HepG2 (cell line): ENCODE measurements around the gene PLSCR1. TPM values are rescaled to one million over a fixed set of nuclear protein-coding genes. Genes with fewer than 3 reads are reported as not detected.

Experiments
- ATAC-seq: fragments of 200-7000 bp; cut with Tn5 transposase; 3 replicates; pipeline ENCODE4 v1.9.1; 2020; ENCODE audit warnings: mild to moderate bottlenecking, moderate library complexity
- BruUV-seq: library from RNA; stranded (reverse); fragments of 400-500 nt; replicated peaks from 2 replicates; lab custom pipeline; 2021; lab: Mats Ljungman, UMichigan
- CTCF ChIA-PET: fragments of 300-600 bp; formaldehyde crosslinking; extraction: SDS; loops from one replicate; lab custom pipeline; 2021; ENCODE audit warnings: low total read pairs, inconsistent platforms, low intra/inter-chr PET ratio; lab: Yijun Ruan, JAX
- POLR2A ChIA-PET: fragments of 350-600 bp; sonication (Branson Sonifier 250); formaldehyde crosslinking; loops from one replicate; lab custom pipeline; 2020; ENCODE audit warnings: antibody characterized with exemption, inconsistent platforms; lab: Yijun Ruan, JAX
- DNase-seq: peaks from one replicate; pipeline ENCODE4 v3.0.0-alpha.2; 2015; ENCODE audit warnings: low spot score
- FAIRE-seq: peaks from 3 replicates; lab custom pipeline; 2011; peaks lifted over from hg19 to GRCh38; lab: Jason Lieb, UNC
- H2AFZ ChIP-seq: one replicate; pipeline ENCODE4 v1.6.1; 2011; ENCODE audit warnings: low read length, inconsistent platforms
- H3K27ac ChIP-seq: fragments of 300-600 bp; 3 replicates; pipeline ENCODE4 v1.8.0; 2011; ENCODE audit warnings: mixed run types, mild to moderate bottlenecking, mixed read lengths, low read length, inconsistent platforms; ENCODE audit not compliant: insufficient read depth; ENCODE audit errors: extremely low read length
- H3K27me3 ChIP-seq, 2 experiments: fragments of 200-600 bp in 1 of 2; 2 replicates in 1 of 2; 3 replicates in 1 of 2; pipeline versions ENCODE4 v1.6.0 to v1.8.0; 2011; ENCODE audit warnings: low read length in 2 of 2, mild to moderate bottlenecking in 2 of 2, moderate library complexity in 2 of 2, inconsistent platforms in 1 of 2; ENCODE audit not compliant: insufficient read depth in 2 of 2, control insufficient read depth in 1 of 2
- H3K36me3 ChIP-seq, 2 experiments: fragments of 200-600 bp in 1 of 2; replicated peaks in 1 of 2; 2 replicates in 1 of 2; 3 replicates in 1 of 2; pipeline versions ENCODE4 v1.5.1 to v1.8.0; 2011; ENCODE audit warnings: low read length in 2 of 2, inconsistent platforms in 1 of 2; ENCODE audit not compliant: insufficient read depth in 2 of 2, control insufficient read depth in 1 of 2
- H3K4me1 ChIP-seq: 2 replicates; pipeline ENCODE4 v1.5.1; 2012; ENCODE audit warnings: low read length, inconsistent platforms; ENCODE audit not compliant: insufficient read depth
- H3K4me2 ChIP-seq: 2 replicates; pipeline ENCODE4 v1.6.0; 2011; ENCODE audit warnings: low read depth, low read length, inconsistent platforms
- H3K4me3 ChIP-seq, 3 experiments: fragments of 200-600 bp in 1 of 3; sonication (generic), shearing (Covaris generic) in 1 of 3; replicated peaks in 1 of 3; 2 replicates each; pipeline ENCODE4 v1.5.1; 2011 to 2016; ENCODE audit warnings: low read length in 3 of 3, inconsistent platforms in 2 of 3, low read depth in 2 of 3, mild to moderate bottlenecking in 2 of 3, control low read depth in 1 of 3, mixed read lengths in 1 of 3; ENCODE audit not compliant: insufficient read depth in 1 of 3
- H3K79me2 ChIP-seq: one replicate; pipeline ENCODE4 v1.6.1; 2011; ENCODE audit warnings: low read length, inconsistent platforms; ENCODE audit not compliant: insufficient read depth
- H3K9ac ChIP-seq: 2 replicates; pipeline ENCODE4 v1.6.0; 2011; ENCODE audit warnings: mild to moderate bottlenecking, low read depth, low read length, inconsistent platforms; ENCODE audit not compliant: insufficient read depth
- H3K9me3 ChIP-seq: 2 replicates; pipeline ENCODE4 v1.5.1; 2012; ENCODE audit warnings: mild to moderate bottlenecking, low read length
- H4K20me1 ChIP-seq: 2 replicates; pipeline ENCODE4 v1.6.0; 2011; ENCODE audit warnings: inconsistent platforms, mild to moderate bottlenecking, low read length, moderate library complexity; ENCODE audit not compliant: insufficient read depth
- RAD51 ChIP-seq: fragments of 450-650 bp; IDR thresholded peaks from 2 replicates; pipeline ENCODE4 v1.6.1; 2016; ENCODE audit warnings: borderline replicate concordance
- ZBTB38 ChIP-seq: sonication (generic); formaldehyde crosslinking; IDR thresholded peaks from 2 replicates; pipeline ENCODE4 v1.5.1; 2020; ENCODE audit warnings: mild to moderate bottlenecking, missing genetic modification reagents
- ZNF335 ChIP-seq: sonication (generic); formaldehyde crosslinking; IDR thresholded peaks from 2 replicates; pipeline ENCODE4 v1.4.0; 2020; ENCODE audit warnings: missing genetic modification reagents
- ZNF615 ChIP-seq: sonication (generic); formaldehyde crosslinking; IDR thresholded peaks from 2 replicates; pipeline ENCODE4 v1.5.0; 2020; ENCODE audit warnings: mild to moderate bottlenecking, missing genetic modification reagents, borderline replicate concordance
- WGBS: methylation state at CpG from one replicate; pipeline ENCODE4 v1.1.6; 2017; ENCODE audit warnings: low lambda C conversion rate; 5-methylcytosine and 5-hydroxymethylcytosine counted together
- in situ Hi-C: cut with HindIII; loops from 2 replicates; pipeline ENCODE4 v1.10.0; 2017; ENCODE audit warnings: low pct_unique_long_range_greater_than_20kb; ENCODE audit not compliant: extremely low pct_ligation_motif_present
- intact Hi-C: fragments of 100-400 bp; cut with micrococcal nuclease; formaldehyde crosslinking; loops from one replicate; pipeline ENCODE4 v1.10.0; 2022; ENCODE audit not compliant: unreplicated experiment
- polyA plus RNA-seq, 8 experiments: library from polyadenylated mRNA; depleted of rRNA in 3 of 8; stranded (reverse) in 7 of 8; unstranded in 1 of 8; fragments of >200 nt; fragmentation: Illumina TruSeq in 4 of 8; extraction: Trizol in 4 of 8; gene quantifications; 2 replicates each; pipeline versions ENCODE4 v1.2.1 to v1.2.3, GENCODE V29; 2011 to 2016; ENCODE audit warnings: low read depth in 4 of 8, missing spikeins in 1 of 8, mixed read lengths in 1 of 8; ENCODE audit not compliant: insufficient read depth in 1 of 8
- total RNA-seq, 5 experiments: library from RNA; depleted of rRNA; stranded (reverse); fragments of >200 nt; fragmentation: Illumina TruSeq; extraction: Trizol; gene quantifications; 2 replicates each; pipeline ENCODE4 v1.2.3, GENCODE V29; 2016; ENCODE audit warnings: low read depth in 1 of 5

Gene PLSCR1
- total and polyA plus RNA-seq, 2 of the 13 experiments (the other 11 are each of a cell fraction or from before 2014, with no cell fraction given) = 33.8 to 34.1 TPM

DNA sequence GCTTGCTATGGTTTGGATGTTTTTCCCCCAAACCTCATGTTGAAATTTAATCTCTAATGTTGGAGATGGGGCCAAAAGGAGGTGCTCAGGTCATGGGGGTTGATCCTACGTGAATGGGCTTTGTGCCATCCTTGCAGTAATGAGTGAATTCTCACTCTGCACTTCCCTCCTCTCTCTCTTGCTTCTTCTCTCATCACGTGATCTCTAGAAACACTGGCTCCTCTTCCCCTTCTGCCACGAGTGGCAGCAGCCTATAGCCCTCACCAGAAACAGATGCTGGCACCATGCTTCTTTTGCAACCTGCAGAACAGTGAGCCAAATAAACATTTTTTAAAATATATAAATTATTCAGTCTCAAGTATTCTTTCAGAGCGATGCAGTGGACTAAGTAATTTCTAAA, 13.3 kb upstream of the PLSCR1 start:
- no peak for FAIRE-seq
- no peak overlapping the region for H2AFZ ChIP-seq
- no peaks in the 10 kb centered on the region for H3K9me3 ChIP-seq
- H4K20me1 ChIP-seq = no peaks in the 10 kb centered on the region
- BruUV-seq = no TSS peak
- peaks cover 0 to 4% of the 10 kb centered on the region in 2 experiments; a peak in 1 of 5 replicates for H3K27me3 ChIP-seq
- no peak overlapping the region for H3K9ac ChIP-seq
- 1% methylated on average over 4 of the region's 4 CpGs for WGBS
- in situ Hi-C loops = no loop called here
- intact Hi-C loops = no loop called here
- no peak for ATAC-seq
- no peaks in the 10 kb centered on the region for H3K36me3 ChIP-seq
- no peak overlapping the region for H3K4me3 ChIP-seq
- no peaks in the 10 kb centered on the region for H3K4me1 ChIP-seq
- H3K4me2 ChIP-seq = no peak overlapping the region
- H3K27ac ChIP-seq = no peak overlapping the region
- CTCF ChIA-PET = no interaction called here
- no peak for DNase-seq
- no peaks in the 10 kb centered on the region for H3K79me2 ChIP-seq
- TF ChIP-seq RAD51 (peak; percentile 45; the same call in 1 of the 2 replicates), ZNF335 (CRISPR knock-in tag) (no peak)
- POLR2A ChIA-PET = no interaction called here

DNA sequence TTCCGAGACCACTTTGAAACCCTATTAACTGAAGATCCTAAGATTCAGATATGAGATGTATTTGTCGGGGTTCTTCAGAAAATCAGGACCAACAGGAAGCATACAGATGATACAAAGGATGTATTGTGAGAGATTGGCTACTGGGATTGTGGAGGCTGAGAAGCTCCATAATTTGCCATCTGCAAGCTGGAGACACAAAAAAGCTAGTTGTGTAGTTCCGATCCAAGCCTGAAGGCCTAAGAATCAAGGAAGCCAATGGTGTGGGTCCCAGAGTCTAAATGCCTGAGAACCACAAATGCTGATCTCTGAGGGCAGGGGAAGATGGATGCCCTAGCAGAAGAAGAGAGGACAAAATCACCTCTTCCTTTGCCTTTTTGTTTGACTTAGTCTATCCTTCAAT, 10.9 kb upstream of the PLSCR1 start:
- FAIRE-seq = no peak
- no peaks in the 10 kb centered on the region for H3K9me3 ChIP-seq
- no peak for DNase-seq
- no peak for TF ChIP-seq ZNF615 (CRISPR knock-in tag)
- TF ChIP-seq ZBTB38 (CRISPR knock-in tag) = no peak
- no TSS peak for BruUV-seq
- no peak overlapping the region for H3K27ac ChIP-seq
- CTCF ChIA-PET = no interaction called here
- no peaks in the 10 kb centered on the region for H3K79me2 ChIP-seq
- no peak overlapping the region for H2AFZ ChIP-seq
- ATAC-seq = no peak
- no peak overlapping the region for H3K4me2 ChIP-seq
- WGBS = 53% methylated on average over 3 of the region's 3 CpGs
- intact Hi-C loops (no loop called here), in situ Hi-C loops (no loop called here)
- H4K20me1 ChIP-seq = no peaks in the 10 kb centered on the region
- POLR2A ChIA-PET = no interaction called here
- no peaks in the 10 kb centered on the region for H3K36me3 ChIP-seq
- no peak overlapping the region for H3K9ac ChIP-seq
- 0 out of 5 replicates have a peak, but pooled peaks cover 0 to 4% of the 10 kb centered on the region in 2 experiments for H3K27me3 ChIP-seq
- no peaks in the 10 kb centered on the region for H3K4me1 ChIP-seq
- no peak overlapping the region for H3K4me3 ChIP-seq
